ENCODE results near the gene PAXX.
"Not testable (repeated sequence)": the region's sequence is repeated elsewhere in the genome, so short reads cannot be mapped to it uniquely, and the experiment has no call there.

Gene PAXX

DNA sequence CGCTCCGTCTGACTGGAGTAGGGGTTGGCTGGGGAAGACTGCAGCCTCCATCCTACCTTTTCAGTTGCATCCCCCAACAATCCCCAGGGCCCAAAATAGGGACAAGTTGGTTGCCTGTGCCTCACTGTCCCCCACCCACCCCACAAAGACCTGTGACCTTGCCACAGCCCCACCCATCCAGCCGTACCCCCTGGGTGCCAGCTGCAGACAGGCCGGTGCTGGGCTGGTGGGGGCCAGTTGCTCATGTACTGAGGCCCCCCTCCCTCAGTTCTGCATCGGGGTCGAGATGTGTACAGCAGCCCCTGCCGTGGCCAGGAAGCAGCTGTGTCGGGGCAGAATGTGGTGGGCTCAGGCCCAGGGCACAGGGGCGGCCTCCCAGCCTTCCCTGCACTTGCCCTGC, 9.1 kb upstream of the PAXX start:
- no peak for DNase-seq

DNA sequence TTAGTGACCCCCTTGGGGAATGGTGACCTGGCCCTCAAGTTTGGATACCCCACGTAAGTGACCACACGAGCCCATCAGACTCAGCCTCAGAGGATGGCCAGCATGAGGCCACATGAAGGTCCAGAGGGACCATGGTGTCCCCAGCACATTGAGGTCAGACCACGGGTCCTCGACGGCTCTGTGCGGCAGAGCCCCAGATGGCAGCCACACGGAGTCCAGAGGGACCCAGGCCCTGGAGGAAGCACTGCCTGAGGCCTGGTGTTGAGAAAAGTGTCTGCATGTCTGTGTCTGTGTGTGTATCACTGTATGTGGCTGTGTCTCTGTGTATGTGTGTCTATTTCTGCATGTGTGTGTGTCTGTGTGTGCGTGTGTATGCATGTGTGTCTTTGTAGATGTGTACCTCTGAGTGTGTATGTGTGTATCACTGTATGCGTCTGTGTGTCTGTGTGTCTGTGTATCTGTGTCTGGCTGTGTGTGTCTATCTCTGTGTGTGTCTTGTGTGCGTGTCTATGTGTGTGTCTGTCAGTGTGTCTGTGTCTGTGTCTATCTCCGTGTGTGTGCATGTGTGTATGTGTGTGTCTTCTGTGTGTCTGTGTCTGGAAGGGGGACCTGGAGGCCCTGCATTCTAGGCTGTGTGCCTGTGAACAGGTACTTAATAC, 8.4 kb upstream of the PAXX start:
- DNase-seq, result no peak

- DNase-seq, result no peak
These were observed 7.7 kb upstream of the PAXX start for GRCh38 chr9:136984464-136985026.

- DNase-seq, result no peak
These were observed 7.1 kb upstream of the PAXX start for GRCh38 chr9:136985027-136985602.

DNA sequence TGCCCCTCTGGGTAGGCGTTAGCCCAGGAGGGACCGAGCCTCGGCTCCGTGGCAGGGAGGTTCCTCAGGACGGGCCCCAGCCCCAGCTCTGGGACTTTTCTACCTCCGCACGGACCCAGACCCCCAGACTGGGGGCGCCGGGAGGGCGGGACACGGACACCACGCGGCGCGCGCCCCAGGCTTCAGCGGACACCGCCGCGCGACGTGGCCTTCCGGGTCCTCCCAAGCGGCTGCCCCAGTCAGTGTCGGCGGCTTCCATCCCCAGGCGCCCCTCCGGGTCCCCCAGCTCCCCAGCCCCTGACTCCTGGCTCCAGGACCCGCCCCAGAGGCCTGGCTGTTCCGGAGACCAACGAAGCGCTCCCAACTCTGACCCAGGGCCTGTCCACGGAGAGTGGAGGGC, 6.4 kb upstream of the PAXX start:
- DNase-seq, result no peak

DNA sequence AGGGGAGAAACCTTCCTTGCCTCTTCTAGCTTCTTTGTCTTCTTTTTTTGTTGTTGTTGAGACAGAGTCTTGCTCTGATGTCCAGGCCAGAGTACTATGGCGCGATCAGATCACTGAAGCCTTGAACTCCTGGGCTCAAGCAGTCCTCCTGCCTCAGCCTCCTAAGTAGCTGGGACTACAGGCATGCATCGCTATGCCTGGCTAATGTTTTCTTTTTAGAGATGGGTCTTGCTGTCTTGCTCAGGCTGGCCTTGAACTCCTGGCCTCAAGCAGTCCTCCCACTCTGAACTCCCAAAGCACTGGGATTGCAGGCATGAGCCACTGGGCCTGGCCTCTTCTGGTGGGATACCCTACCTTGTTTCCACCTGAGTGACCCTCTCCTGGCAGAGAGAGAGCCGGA, 3.4 kb upstream of the PAXX start:
- no peak for DNase-seq

DNA sequence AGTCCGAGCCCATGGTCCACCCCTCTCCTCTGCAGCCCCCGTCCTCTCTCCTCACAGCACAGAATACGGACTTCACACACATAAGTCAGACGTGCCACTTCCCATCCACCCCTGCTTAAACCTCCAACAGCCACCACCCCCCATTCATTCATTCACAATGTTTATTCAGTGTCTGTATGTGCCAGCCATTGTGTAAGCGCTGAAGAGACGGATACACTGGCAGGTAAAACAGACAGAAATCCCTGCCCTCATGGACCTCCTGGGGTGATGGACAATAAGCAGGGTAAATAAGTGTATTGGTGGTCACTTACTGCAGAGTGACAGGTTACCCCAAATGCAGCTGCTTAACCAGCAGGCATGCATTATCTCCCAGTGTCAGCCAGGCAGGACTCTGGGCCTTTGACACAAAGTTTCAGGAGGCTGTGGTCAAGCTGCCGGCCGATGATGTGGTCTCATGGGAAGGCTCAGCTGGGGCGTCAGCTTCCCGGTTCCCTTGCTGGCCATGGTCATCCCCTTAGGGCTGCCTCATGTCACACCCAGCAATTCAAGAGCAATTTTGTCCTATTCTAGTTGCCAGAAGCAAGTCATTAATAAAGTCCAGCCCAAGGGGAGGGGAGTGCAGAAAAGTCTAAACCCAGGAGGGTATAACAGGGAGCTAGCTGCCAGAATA, 1.8 kb upstream of the PAXX start:
- DNase-seq, result no peak

DNA sequence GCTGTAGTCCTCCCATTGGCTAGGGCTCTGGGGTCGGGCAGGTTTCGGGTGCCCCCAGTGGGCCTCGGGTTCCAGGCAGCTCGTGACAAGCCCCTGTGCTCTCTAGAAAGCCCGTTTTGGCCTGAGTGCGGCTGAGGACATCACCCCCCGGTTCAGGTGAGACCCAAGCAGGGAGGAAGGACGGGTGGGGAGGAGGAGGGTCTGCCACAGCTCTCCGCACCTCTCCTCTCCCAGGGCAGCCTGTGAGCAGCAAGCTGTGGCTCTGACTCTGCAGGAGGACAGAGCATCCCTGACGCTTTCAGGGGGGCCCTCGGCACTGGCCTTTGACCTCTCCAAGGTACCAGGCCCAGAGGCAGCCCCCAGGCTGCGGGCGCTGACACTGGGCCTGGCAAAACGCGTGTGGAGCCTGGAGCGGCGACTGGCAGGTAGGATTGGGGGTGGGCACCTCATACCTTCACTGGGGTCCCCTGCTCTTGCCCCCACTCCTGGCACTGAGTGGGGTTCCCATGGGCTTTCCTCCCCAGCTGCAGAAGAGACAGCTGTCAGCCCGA, 672 bp downstream of the PAXX start:
- DNase-seq, result no peak

DNA sequence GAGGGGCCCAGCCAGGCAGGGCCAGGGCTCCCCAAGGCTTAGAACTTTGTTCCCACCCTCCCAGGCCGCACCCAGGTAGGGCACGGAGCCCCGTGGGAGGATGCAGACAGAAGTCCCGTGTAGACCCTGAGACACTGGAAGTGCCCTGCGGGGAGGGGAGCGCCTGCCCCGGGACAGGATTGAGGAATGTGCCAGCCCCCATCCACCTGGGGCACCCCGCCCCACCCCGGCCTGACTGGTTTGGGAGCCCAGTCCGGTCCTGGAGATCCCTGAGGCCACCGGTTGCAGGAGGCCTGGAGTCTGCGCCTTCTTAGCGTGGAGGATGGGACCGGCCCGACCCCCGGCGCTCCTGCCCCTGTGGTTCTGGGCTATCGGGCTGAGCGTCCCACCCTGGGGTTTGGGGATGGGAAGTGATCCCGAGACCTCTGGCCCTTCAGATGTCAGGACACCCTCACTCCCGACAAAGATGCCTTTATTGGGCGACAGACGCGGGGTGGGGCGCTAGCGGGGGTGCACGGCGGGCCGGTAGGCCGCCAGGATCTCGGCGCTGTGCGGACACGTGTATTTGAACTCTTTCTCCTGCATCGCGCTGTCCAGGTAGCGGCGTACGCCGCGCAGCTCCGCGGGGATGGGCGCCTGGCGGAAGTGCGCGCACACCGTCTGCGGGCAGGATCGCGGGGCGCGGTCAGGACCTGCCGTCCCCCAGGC, 2.1 kb downstream of the PAXX start:
- no peak for DNase-seq

- no peak for DNase-seq
These were observed 2.6 kb downstream of the PAXX start for GRCh38 chr9:136994888-136995230.

DNA sequence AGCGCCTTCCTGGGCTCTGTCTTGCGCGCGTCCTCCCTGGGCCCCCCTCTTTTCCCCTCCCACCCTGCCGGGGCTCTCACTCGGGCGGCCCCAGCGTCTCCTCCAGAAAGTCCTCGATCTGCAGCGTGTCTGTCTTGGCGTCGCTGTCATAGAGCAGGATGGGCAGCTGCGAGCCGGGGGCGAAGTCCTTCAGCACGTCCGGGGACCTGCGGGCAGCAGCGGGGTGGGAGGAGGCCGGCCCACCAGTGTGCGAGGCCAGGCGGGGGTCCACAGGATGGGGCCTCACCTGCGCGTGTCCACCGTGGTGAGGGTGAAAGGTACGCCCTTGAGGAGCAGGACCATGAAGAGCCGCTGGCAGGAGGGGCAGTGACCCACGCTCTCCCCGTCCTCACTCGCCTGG, 3.1 kb downstream of the PAXX start:
- no peak for DNase-seq

DNA sequence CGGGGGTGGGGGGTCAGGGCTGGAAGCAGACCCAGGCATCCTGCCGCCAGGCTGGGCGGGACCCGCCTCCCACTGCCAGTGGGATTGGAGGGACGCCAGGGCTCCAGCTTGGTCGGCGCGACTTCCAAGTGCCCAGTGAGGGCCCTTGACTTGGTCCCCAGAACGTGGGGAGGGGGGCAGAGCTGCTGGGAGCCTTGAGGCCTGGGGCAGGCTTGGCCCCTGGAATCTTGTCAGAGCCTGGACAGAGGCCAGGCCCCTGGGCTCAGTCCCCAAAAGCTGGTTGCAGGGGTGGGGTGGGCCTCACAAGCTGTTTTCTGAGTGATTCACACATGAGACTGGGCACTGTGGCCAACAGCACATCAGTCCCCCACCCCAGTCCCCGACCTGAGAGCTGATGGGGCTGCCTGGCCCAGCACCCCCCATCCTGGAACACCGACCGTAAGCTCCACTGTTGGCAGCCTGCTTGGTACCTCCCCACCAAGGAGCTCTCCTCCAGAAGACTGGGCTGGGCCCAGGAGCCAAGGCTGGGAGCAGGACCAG, 3.6 kb downstream of the PAXX start:
- no peak for DNase-seq

GRCh38 chr9:136996361-136997292, 4.4 kb downstream of the PAXX start, which contains the start of gene CLIC3:
CLIC3 (minus strand) TSS chr9:136996568; CDS start chr9:136996543, 25 bp downstream.
- peak; percentile 37 for DNase-seq

DNA sequence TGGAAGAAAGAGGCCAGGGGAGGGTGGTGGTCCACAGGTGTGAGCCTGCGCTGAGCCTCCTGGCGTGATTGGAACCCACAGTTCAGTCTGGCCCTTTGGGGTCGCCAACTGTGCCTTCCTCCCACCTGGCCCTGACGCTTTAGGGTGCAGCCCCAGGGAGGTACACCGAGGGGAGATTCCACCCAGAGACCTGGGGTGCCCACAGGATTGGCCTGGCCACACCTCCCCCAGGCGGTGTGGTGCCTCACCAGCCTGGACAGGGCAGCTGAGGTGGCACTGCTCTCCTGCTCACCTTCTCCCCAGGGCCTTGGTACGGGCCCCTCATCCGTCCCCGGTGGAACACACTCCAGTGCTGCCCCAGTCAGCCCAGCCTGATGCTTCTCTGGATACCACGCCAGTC, 5.1 kb downstream of the PAXX start:
- no peak for DNase-seq

GRCh38 chr9:136997830-136998234, 5.6 kb downstream of the PAXX start:
- no peak for DNase-seq

GRCh38 chr9:137000177-137000930, 8.1 kb downstream of the PAXX start:
- no peak for DNase-seq

- DNase-seq, result no peak
These were observed 9.8 kb downstream of the PAXX start for GRCh38 chr9:137001857-137002645.

GRCh38 chr9:137002646-137003041, 10.4 kb downstream of the PAXX start:
- no peak for DNase-seq

GRCh38 chr9:137004285-137004684, 12.1 kb downstream of the PAXX start:
- DNase-seq, result not testable (repeated sequence)

All from activated naive CD4-positive, alpha-beta T cell treated with anti-CD3 and anti-CD28 coated beads, Interleukin-2, amount 50 U/mL, for 16 hours (primary cell).